Occipital lobe (tissue), 2 donors: Measurements from ENCODE around the gene CSTPP1. TPM values are rescaled to one million over a fixed set of nuclear protein-coding genes. Genes with fewer than 3 reads are reported as not detected.
A peak's percentile ranks its signal among the peaks of the same experiment; 100 is the strongest.

Source experiments
- DNase-seq: peaks from one replicate; lab custom pipeline; 2025; lab: John Stamatoyannopoulos, UW
- total RNA-seq: library from RNA; depleted of rRNA; stranded (reverse); fragments of >200 nt; gene quantifications from one replicate; pipeline ENCODE4 v1.2.3, GENCODE V29; 2014

The CSTPP1 gene
- total RNA-seq, 1 donor from 2014 or later = 42.6 TPM

GRCh38 chr11:47130543-47130942 is 194.0 kb downstream of the CSTPP1 start:
- DNase-seq = no peak

- no peak for DNase-seq
Measured at GRCh38 chr11:47131136-47131535, 194.6 kb downstream of the CSTPP1 start.

- no peak for DNase-seq
Measured at GRCh38 chr11:47132490-47132889, 195.9 kb downstream of the CSTPP1 start.

GRCh38 chr11:47132981-47133380 is 196.4 kb downstream of the CSTPP1 start:
- no peak for DNase-seq

GRCh38 chr11:47136327-47136726 is 199.8 kb downstream of the CSTPP1 start:
- DNase-seq = no peak

- no peak for DNase-seq
Measured at GRCh38 chr11:47136921-47137320, 200.4 kb downstream of the CSTPP1 start.

- no peak for DNase-seq
Measured at GRCh38 chr11:47137476-47137875, 200.9 kb downstream of the CSTPP1 start.

GRCh38 chr11:47139878-47140277 is 203.3 kb downstream of the CSTPP1 start:
- DNase-seq = no peak

- DNase-seq = no peak
Measured at GRCh38 chr11:47143322-47143721, 206.8 kb downstream of the CSTPP1 start.

GRCh38 chr11:47144541-47144940 is 208.0 kb downstream of the CSTPP1 start:
- DNase-seq = no peak

GRCh38 chr11:47147250-47147649 is 210.7 kb downstream of the CSTPP1 start:
- no peak for DNase-seq

- DNase-seq = no peak
Measured at GRCh38 chr11:47147681-47148080, 211.1 kb downstream of the CSTPP1 start.

GRCh38 chr11:47148270-47148669 is 211.7 kb downstream of the CSTPP1 start:
- no peak for DNase-seq

GRCh38 chr11:47148903-47149531 is 212.5 kb downstream of the CSTPP1 start:
- no peak for DNase-seq

GRCh38 chr11:47149782-47150181 is 213.2 kb downstream of the CSTPP1 start:
- no peak for DNase-seq

GRCh38 chr11:47152126-47152952 is 215.8 kb downstream of the CSTPP1 start:
- no peak for DNase-seq

- DNase-seq = peak; percentile 73
Measured at GRCh38 chr11:47152953-47153950, 216.7 kb downstream of the CSTPP1 start.

GRCh38 chr11:47154616-47155570 is 218.3 kb downstream of the CSTPP1 start:
- DNase-seq = no peak

- DNase-seq = no peak
Measured at GRCh38 chr11:47155879-47156278, 219.3 kb downstream of the CSTPP1 start.

GRCh38 chr11:47156333-47156732 is 219.8 kb downstream of the CSTPP1 start:
- DNase-seq = no peak

GRCh38 chr11:47156951-47157350 is 220.4 kb downstream of the CSTPP1 start:
- DNase-seq = no peak
